Natural killer cell (primary cell): ENCODE measurements around the gene BCL2L13. TPM values are rescaled to one million over a fixed set of nuclear protein-coding genes. Genes with fewer than 3 reads are reported as not detected.
"Not testable (repeated sequence)": the region's sequence is repeated elsewhere in the genome, so short reads cannot be mapped to it uniquely, and the experiment has no call there.

Experiments used
- ATAC-seq, 3 donors: fragments of 150-1000 bp in 2 of 3; fragments of 200-7000 bp in 1 of 3; cut with Tn5 transposase; 1 replicate in 1 of 3; 2 replicates in 2 of 3; pipeline ENCODE4 v1.10.0; 2021; ENCODE audit warnings: mild to moderate bottlenecking in 2 of 3, moderate library complexity in 2 of 3
- DNase-seq, 2 donors: peaks; one replicate each; pipeline versions ENCODE4 v3.0.0 to v3.0.0-alpha.2; 2013 to 2021; ENCODE audit warnings: mixed read lengths in 1 of 2
- H3K27ac ChIP-seq: one replicate; pipeline ENCODE4 v1.5.1; 2013; ENCODE audit warnings: mild to moderate bottlenecking, low read length
- H3K27me3 ChIP-seq: one replicate; pipeline ENCODE4 v1.6.1; 2013; ENCODE audit warnings: low read length; ENCODE audit not compliant: control insufficient read depth, insufficient read depth
- H3K36me3 ChIP-seq: one replicate; pipeline ENCODE4 v1.6.1; 2013; ENCODE audit warnings: low read length; ENCODE audit not compliant: control insufficient read depth, insufficient read depth
- H3K4me1 ChIP-seq: one replicate; pipeline ENCODE4 v1.6.1; 2013; ENCODE audit warnings: low read length; ENCODE audit not compliant: control insufficient read depth, insufficient read depth
- H3K4me3 ChIP-seq: one replicate; pipeline ENCODE4 v1.5.1; 2013; ENCODE audit warnings: low read length
- H3K9me3 ChIP-seq: one replicate; pipeline ENCODE4 v1.6.1; 2013; ENCODE audit warnings: low read length; ENCODE audit not compliant: control insufficient read depth, insufficient read depth
- H3K27ac Mint-ChIP-seq, 2 donors: one replicate each; pipeline ENCODE4 v1.8.0; 2022; ENCODE audit warnings: mild to moderate bottlenecking in 2 of 2, mixed read lengths in 2 of 2, moderate library complexity in 1 of 2
- H3K27me3 Mint-ChIP-seq, 2 donors: one replicate each; pipeline ENCODE4 v1.8.0; 2022; ENCODE audit warnings: low read depth in 2 of 2, mixed read lengths in 2 of 2
- H3K36me3 Mint-ChIP-seq: one replicate; pipeline ENCODE4 v1.8.0; 2022; ENCODE audit warnings: mixed read lengths
- H3K4me1 Mint-ChIP-seq, 2 donors: one replicate each; pipeline ENCODE4 v1.8.0; 2022; ENCODE audit warnings: mixed read lengths in 2 of 2
- H3K4me3 Mint-ChIP-seq: one replicate; pipeline ENCODE4 v1.8.0; 2022; ENCODE audit warnings: mild to moderate bottlenecking, moderate library complexity, mixed read lengths
- H3K9me3 Mint-ChIP-seq, 2 donors: one replicate each; pipeline ENCODE4 v1.8.0; 2022; ENCODE audit warnings: mixed read lengths in 2 of 2
- CTCF ChIP-seq: fragments of 200-600 bp; IDR thresholded peaks from one replicate; pipeline ENCODE4 v1.8.0; 2022; ENCODE audit warnings: antibody characterized with exemption
- WGBS: methylation state at CpG from one replicate; pipeline ENCODE4 v1.1.7; 2013; ENCODE audit warnings: missing lambda C conversion rate; ENCODE audit not compliant: insufficient coverage; 5-methylcytosine and 5-hydroxymethylcytosine counted together
- intact Hi-C: fragments of 100-400 bp; cut with micrococcal nuclease; formaldehyde crosslinking; loops from one replicate; pipeline ENCODE4 v1.14.2; 2022
- total RNA-seq, 4 donors: library from RNA; stranded (reverse); fragments of 120-200 nt in 1 of 4; gene quantifications; one replicate each; pipeline versions ENCODE4 v1.2.3 to v1.2.4, GENCODE V29; 2013 to 2022

The BCL2L13 gene
- total RNA-seq, 3 donors from 2014 or later (not counting 1 experiment from before 2014, with no cell fraction given), result 19.1 to 28.7 (median 23.3) TPM

GRCh38 chr22:17639247-17639741 lies 737 bp downstream of the BCL2L13 start:
- H3K9me3 Mint-ChIP-seq, result no peaks in the 10 kb centered on the region
- DNase-seq (peak in 1 of 2 donors; percentile 54), ATAC-seq (peak in 1 of 3 donors; percentile 12)
- H3K27ac Mint-ChIP-seq, result peak overlapping the region; percentile 96 to 100
- intact Hi-C loops, result no loop called here
- Histone ChIP-seq H3K9me3 (no peaks in the 10 kb centered on the region), H3K4me1 (peaks cover 18% of the 10 kb centered on the region), H3K4me3 (peak overlapping the region; percentile 72), H3K27me3 (no peaks in the 10 kb centered on the region), H3K27ac (peak overlapping the region; percentile 96), H3K36me3 (no peaks in the 10 kb centered on the region)
- H3K4me3 Mint-ChIP-seq, result peak overlapping the region; percentile 91
- H3K36me3 Mint-ChIP-seq, result no peaks in the 10 kb centered on the region
- H3K27me3 Mint-ChIP-seq, result no peaks in the 10 kb centered on the region
- no peak for TF ChIP-seq CTCF
- WGBS, result 0% methylated on average over 7 of the region's 8 CpGs
- peaks cover 25 to 30% of the 10 kb centered on the region in 2 donors for H3K4me1 Mint-ChIP-seq

GRCh38 chr22:17641269-17641668 lies 2.7 kb downstream of the BCL2L13 start:
- H3K9me3 Mint-ChIP-seq, result no peaks in the 10 kb centered on the region
- WGBS, result 67% methylated on average over 3 of the region's 3 CpGs
- no peak overlapping the region for H3K27ac ChIP-seq
- no peaks in the 10 kb centered on the region for H3K27me3 ChIP-seq
- ATAC-seq (no peak), DNase-seq (no peak)
- intact Hi-C loops, result no loop called here
- H3K4me3 Mint-ChIP-seq, result no peak overlapping the region
- H3K9me3 ChIP-seq, result no peaks in the 10 kb centered on the region
- no peaks in the 10 kb centered on the region for H3K27me3 Mint-ChIP-seq
- no peaks in the 10 kb centered on the region for H3K36me3 Mint-ChIP-seq
- no peak for TF ChIP-seq CTCF
- no peaks in the 10 kb centered on the region for H3K36me3 ChIP-seq
- H3K4me3 ChIP-seq, result no peak overlapping the region
- peak overlapping the region in 1 of 2 donors; percentile 54 for H3K27ac Mint-ChIP-seq
- peaks cover 25 to 30% of the 10 kb centered on the region in 2 donors for H3K4me1 Mint-ChIP-seq
- peaks cover 18% of the 10 kb centered on the region for H3K4me1 ChIP-seq

GRCh38 chr22:17642357-17642756 lies 3.8 kb downstream of the BCL2L13 start:
- not testable (repeated sequence) for H3K27ac Mint-ChIP-seq

GRCh38 chr22:17647452-17647851 lies 8.9 kb downstream of the BCL2L13 start:
- TF ChIP-seq CTCF, result no peak
- no peak for DNase-seq
- Histone ChIP-seq H3K9me3 (no peaks in the 10 kb centered on the region), H3K4me3 (no peak overlapping the region), H3K27ac (no peak overlapping the region), H3K36me3 (no peaks in the 10 kb centered on the region), H3K27me3 (no peaks in the 10 kb centered on the region), H3K4me1 (no peaks in the 10 kb centered on the region)
- WGBS, result 83% methylated on average over 3 of the region's 5 CpGs
- intact Hi-C loops, result no loop called here
- no peaks in the 10 kb centered on the region for H3K36me3 Mint-ChIP-seq
- no peaks in the 10 kb centered on the region for H3K27me3 Mint-ChIP-seq
- peaks cover 0 to 10% of the 10 kb centered on the region in 2 donors for H3K4me1 Mint-ChIP-seq
- no peak for ATAC-seq
- no peaks in the 10 kb centered on the region for H3K9me3 Mint-ChIP-seq
- no peak overlapping the region for H3K27ac Mint-ChIP-seq
- H3K4me3 Mint-ChIP-seq, result no peak overlapping the region

More at GRCh38 chr22:17642357-17642756, 3.8 kb downstream of the BCL2L13 start:
- H3K36me3 ChIP-seq, H3K9me3 Mint-ChIP-seq, intact Hi-C loops, H3K27me3 ChIP-seq, DNase-seq, ATAC-seq, H3K4me3 Mint-ChIP-seq, H3K27me3 Mint-ChIP-seq, H3K4me3 ChIP-seq, H3K27ac ChIP-seq, H3K9me3 ChIP-seq, H3K36me3 Mint-ChIP-seq: not testable (repeated sequence)
- 73% methylated on average over 2 of the region's 4 CpGs for WGBS
- peaks cover 25 to 33% of the 10 kb centered on the region in 2 donors for H3K4me1 Mint-ChIP-seq
- peaks cover 18% of the 10 kb centered on the region for H3K4me1 ChIP-seq
